GM19099 (cell line): ENCODE results near the gene GFOD1.

Source experiments
- POLR2A ChIP-seq: IDR thresholded peaks from 3 replicates; pipeline ENCODE4 v1.6.1; 2011; ENCODE audit warnings: low read depth; ENCODE audit not compliant: insufficient read length; ENCODE audit errors: extremely low read depth

GFOD1 gene

GRCh38 chr6:13487122-13488014 is at the start of gene GFOD1:
Gene GFOD1, minus strand, starts transcription at chr6:13487600. Its CDS starts 710 bp downstream, at chr6:13486890.
- peak; percentile 81 for TF ChIP-seq POLR2A

- TF ChIP-seq POLR2A = no peak
Observed at GRCh38 chr6:13536796-13537526, 49.6 kb upstream of the GFOD1 start.

GRCh38 chr6:13535306-13535705 is 47.9 kb upstream of the GFOD1 start:
- TF ChIP-seq POLR2A = no peak

- TF ChIP-seq POLR2A = no peak
Observed at GRCh38 chr6:13534536-13534935, 47.1 kb upstream of the GFOD1 start.

GRCh38 chr6:13531956-13532355 is 44.6 kb upstream of the GFOD1 start:
- TF ChIP-seq POLR2A = no peak

- TF ChIP-seq POLR2A = no peak
Observed at GRCh38 chr6:13528777-13529343, 41.5 kb upstream of the GFOD1 start.

- no peak for TF ChIP-seq POLR2A
Observed at GRCh38 chr6:13528232-13528631, 40.8 kb upstream of the GFOD1 start.

GRCh38 chr6:13527671-13528056 is 40.3 kb upstream of the GFOD1 start:
- no peak for TF ChIP-seq POLR2A

GRCh38 chr6:13526727-13527670 is 39.6 kb upstream of the GFOD1 start:
- no peak for TF ChIP-seq POLR2A

- TF ChIP-seq POLR2A = no peak
Observed at GRCh38 chr6:13526357-13526726, 38.9 kb upstream of the GFOD1 start.

- TF ChIP-seq POLR2A = no peak
Observed at GRCh38 chr6:13524801-13525508, 37.6 kb upstream of the GFOD1 start.

GRCh38 chr6:13523826-13524622 is 36.6 kb upstream of the GFOD1 start:
- no peak for TF ChIP-seq POLR2A

GRCh38 chr6:13522656-13523055 is 35.3 kb upstream of the GFOD1 start:
- no peak for TF ChIP-seq POLR2A

- TF ChIP-seq POLR2A = no peak
Observed at GRCh38 chr6:13519839-13520238, 32.4 kb upstream of the GFOD1 start.

- no peak for TF ChIP-seq POLR2A
Observed at GRCh38 chr6:13517116-13517515, 29.7 kb upstream of the GFOD1 start.
